COLO829 (cell line): ENCODE data around the gene ATF4.

Experiments
- DNase-seq: peaks from one replicate; pipeline ENCODE4 v3.0.0; 2012; ENCODE audit warnings: low spot score

Gene ATF4

GRCh38 chr22:39558254-39558727 is 37.9 kb downstream of the ATF4 start:
- DNase-seq, result no peak

- DNase-seq, result no peak
Observed at GRCh38 chr22:39558950-39559349, 38.6 kb downstream of the ATF4 start.

GRCh38 chr22:39559456-39560105 is 39.2 kb downstream of the ATF4 start:
- DNase-seq, result no peak

GRCh38 chr22:39560127-39560526 is 39.8 kb downstream of the ATF4 start:
- no peak for DNase-seq

- no peak for DNase-seq
Observed at GRCh38 chr22:39562839-39563489, 42.6 kb downstream of the ATF4 start.

- no peak for DNase-seq
Observed at GRCh38 chr22:39563571-39564428, 43.4 kb downstream of the ATF4 start.

- no peak for DNase-seq
Observed at GRCh38 chr22:39565414-39565944, 45.1 kb downstream of the ATF4 start.

- DNase-seq, result no peak
Observed at GRCh38 chr22:39567135-39567946, 47.0 kb downstream of the ATF4 start.

GRCh38 chr22:39568278-39568981 is 48.1 kb downstream of the ATF4 start:
- no peak for DNase-seq

GRCh38 chr22:39569066-39569465 is 48.7 kb downstream of the ATF4 start:
- no peak for DNase-seq

- DNase-seq, result no peak
Observed at GRCh38 chr22:39570226-39570625, 49.9 kb downstream of the ATF4 start.

GRCh38 chr22:39570665-39571064 is 50.3 kb downstream of the ATF4 start, which contains the start of gene CACNA1I:
TSS of gene CACNA1I (plus strand) at chr22:39570753. CDS start at chr22:39570753, 0 bp downstream.
- DNase-seq, result no peak

GRCh38 chr22:39571538-39571937 is 51.2 kb downstream of the ATF4 start:
- no peak for DNase-seq
